ENCODE data around the gene ZNF443. TPM values are rescaled to one million over a fixed set of nuclear protein-coding genes. Genes with fewer than 3 reads are reported as not detected.
"Not testable (repeated sequence)": the region's sequence is repeated elsewhere in the genome, so short reads cannot be mapped to it uniquely, and the experiment has no call there.

ZNF443 gene
- polyA plus RNA-seq, 1 donor, result 2.7 TPM

- no peak for DNase-seq
Observed at GRCh38 chr19:12411893-12412292, 28.9 kb downstream of the ZNF443 start.

- DNase-seq, result peak; percentile 93
Observed at GRCh38 chr19:12400633-12401502, 40.0 kb downstream of the ZNF443 start, which contains the start of gene ZNF799. TSS of gene ZNF799 (minus strand) at chr19:12401271. CDS start at chr19:12401070, 201 bp downstream.

DNA sequence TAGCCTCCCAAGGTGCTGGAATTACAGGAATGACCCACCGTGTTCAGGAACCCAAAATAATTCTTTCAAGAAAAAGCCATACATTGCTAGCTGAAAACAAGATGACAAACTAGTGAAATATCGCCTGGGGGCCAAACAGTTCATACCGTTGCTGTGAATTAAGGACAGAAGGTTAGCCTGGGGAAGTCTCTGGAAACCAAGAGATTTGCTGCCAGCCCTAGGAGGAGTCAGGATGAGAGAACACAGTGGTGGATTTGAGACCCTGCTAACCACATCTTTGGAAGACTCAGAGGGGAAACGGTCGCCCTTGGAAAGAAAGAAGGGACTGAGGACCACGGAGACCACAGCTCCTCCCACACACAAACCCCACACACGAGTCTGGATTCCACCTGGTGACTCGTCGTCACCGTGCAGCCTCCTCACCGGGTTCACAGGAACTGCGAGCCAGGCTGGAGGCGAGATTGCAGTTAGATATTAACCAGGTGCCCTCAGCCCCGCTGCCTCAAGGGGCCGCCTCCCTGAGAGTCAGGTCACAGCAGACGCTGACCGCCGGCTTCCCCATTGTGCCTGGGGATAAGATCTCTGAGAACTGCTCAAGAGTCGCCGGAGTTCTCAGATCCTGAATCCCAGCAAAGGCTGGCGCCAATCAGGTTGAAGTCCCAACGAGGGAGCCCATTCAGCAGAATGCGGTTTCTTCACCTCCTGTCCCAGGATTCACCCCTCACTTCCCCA lies 40.8 kb downstream of the ZNF443 start:
- peak; percentile 5 for DNase-seq

- not testable (repeated sequence) for DNase-seq
Observed at GRCh38 chr19:12391148-12391547, 49.7 kb downstream of the ZNF443 start.

DNA sequence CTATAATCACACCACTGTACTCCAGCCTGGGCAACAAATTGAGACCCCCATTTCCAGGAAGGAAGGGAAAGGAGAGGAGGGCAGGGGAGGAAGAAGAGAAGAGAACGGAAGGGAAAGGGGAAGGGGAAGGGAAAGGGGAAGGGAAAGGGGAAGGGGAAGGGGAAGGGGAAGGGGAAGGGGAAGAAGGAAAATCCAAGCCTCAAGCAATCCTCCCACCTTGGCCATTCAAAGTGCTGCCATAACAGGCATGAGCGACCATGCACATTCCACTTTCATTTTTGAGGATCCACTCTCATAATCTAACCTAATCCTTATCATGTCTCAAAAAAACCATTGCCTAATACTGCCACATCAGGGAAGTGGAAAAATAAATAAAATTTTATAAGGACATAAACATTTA lies 54.5 kb downstream of the ZNF443 start:
- DNase-seq, result not testable (repeated sequence)

- no peak for DNase-seq
Observed at GRCh38 chr19:12380444-12380737, 60.4 kb downstream of the ZNF443 start.

DNA sequence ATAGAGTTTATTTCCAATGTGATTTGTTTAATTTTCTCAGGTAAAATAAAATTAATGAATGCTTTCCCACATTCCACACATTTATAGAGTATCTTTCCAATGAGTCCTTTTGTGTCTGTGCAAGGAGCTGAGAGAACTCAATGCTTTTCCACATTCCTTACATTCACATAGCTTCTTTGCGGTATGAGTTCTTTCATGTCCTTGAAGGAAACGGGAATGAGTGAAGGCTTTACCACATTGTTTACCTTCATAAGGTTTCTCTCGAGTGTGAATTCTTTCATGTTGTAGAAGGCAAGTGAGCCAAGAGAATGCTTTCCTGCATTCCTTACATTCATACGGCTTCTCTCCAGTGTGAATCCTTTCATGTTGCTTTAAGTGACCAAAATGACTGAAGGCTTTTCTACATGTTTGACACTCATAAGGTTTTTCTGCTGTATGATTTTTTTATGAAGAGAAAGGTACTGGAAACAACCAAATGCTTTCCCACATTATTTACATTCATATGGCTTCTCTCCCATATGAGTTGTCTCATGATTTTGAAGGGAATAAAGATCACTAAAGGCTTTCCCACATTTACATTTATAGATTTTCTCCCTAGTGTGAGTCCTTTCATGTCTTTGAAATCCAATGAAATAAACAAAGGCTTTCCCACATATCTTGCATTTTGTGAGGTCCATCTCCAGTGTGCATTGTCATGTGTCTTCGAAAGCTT lies 60.9 kb downstream of the ZNF443 start:
- DNase-seq, result no peak

Other genes with a start within 250 kb of the ZNF443 start
- 9.0 TPM for gene ZNF44, start 146.1 kb downstream of the ZNF443 start, polyA plus RNA-seq (ENCODE audit: insufficient read length)
- 1.4 TPM for gene ZNF563, start 107.4 kb downstream of the ZNF443 start, polyA plus RNA-seq (ENCODE audit: insufficient read length)
- gene ZNF442, start 75.3 kb downstream of the ZNF443 start, polyA plus RNA-seq (ENCODE audit: insufficient read length), result 1.9 TPM
- 4.1 TPM for gene ZNF799, start 39.8 kb downstream of the ZNF443 start, polyA plus RNA-seq (ENCODE audit: insufficient read length)
- gene ZNF709, start 43.8 kb upstream of the ZNF443 start, polyA plus RNA-seq (ENCODE audit: insufficient read length), result 3.5 TPM
- gene ZNF564, start 110.5 kb upstream of the ZNF443 start, polyA plus RNA-seq (ENCODE audit: insufficient read length), result 4.5 TPM
- gene ZNF490, start 169.8 kb upstream of the ZNF443 start, polyA plus RNA-seq (ENCODE audit: insufficient read length), result 3.8 TPM
- gene ZNF791, start 169.9 kb upstream of the ZNF443 start, polyA plus RNA-seq (ENCODE audit: insufficient read length), result 13.3 TPM
- gene MAN2B1, start 225.7 kb upstream of the ZNF443 start, polyA plus RNA-seq (ENCODE audit: insufficient read length), result 35.6 TPM
- gene WDR83, start 225.8 kb upstream of the ZNF443 start, polyA plus RNA-seq (ENCODE audit: insufficient read length), result 12.3 TPM
- gene DHPS, start 240.9 kb upstream of the ZNF443 start, polyA plus RNA-seq (ENCODE audit: insufficient read length), result 73.4 TPM
- 0.65 TPM for gene GNG14, start 247.0 kb upstream of the ZNF443 start, polyA plus RNA-seq (ENCODE audit: insufficient read length)

Data from hindlimb muscle (tissue), 1 donor.